Large intestine (tissue), 3 donors: ENCODE data around the gene ZBTB22. TPM values are rescaled to one million over a fixed set of nuclear protein-coding genes. Genes with fewer than 3 reads are reported as not detected.
"Not testable (repeated sequence)": the region's sequence is repeated elsewhere in the genome, so short reads cannot be mapped to it uniquely, and the experiment has no call there.

Experiments
- DNase-seq, 2 donors: peaks; one replicate each; pipeline versions ENCODE4 v3.0.0 to v3.0.0-alpha.2; 2013
- H3K27ac ChIP-seq: one replicate; pipeline ENCODE4 v1.5.1; 2013; ENCODE audit warnings: low read length
- H3K27me3 ChIP-seq: 2 replicates; pipeline ENCODE4 v1.6.1; 2013; ENCODE audit warnings: low read length; ENCODE audit not compliant: control insufficient read depth, insufficient read depth
- H3K36me3 ChIP-seq: 2 replicates; pipeline ENCODE4 v1.6.1; 2013; ENCODE audit warnings: low read length; ENCODE audit not compliant: control insufficient read depth, insufficient read depth
- H3K4me1 ChIP-seq: one replicate; pipeline ENCODE4 v1.6.1; 2013; ENCODE audit warnings: low read length; ENCODE audit not compliant: control insufficient read depth, insufficient read depth
- H3K4me3 ChIP-seq: one replicate; pipeline ENCODE4 v1.5.1; 2013; ENCODE audit warnings: low read length
- H3K9me3 ChIP-seq: one replicate; pipeline ENCODE4 v1.6.1; 2013; ENCODE audit warnings: mild to moderate bottlenecking, low read depth, low read length, moderate library complexity; ENCODE audit not compliant: control insufficient read depth
- WGBS: methylation state at CpG from one replicate; pipeline ENCODE4 v1.1.5; 2013; ENCODE audit warnings: low lambda C conversion rate; ENCODE audit not compliant: insufficient coverage; 5-methylcytosine and 5-hydroxymethylcytosine counted together
- polyA plus RNA-seq: library from polyadenylated mRNA; unstranded; fragments of 120-200 nt; gene quantifications from one replicate; pipeline ENCODE4 v1.2.1, GENCODE V29; 2013

ZBTB22 gene
- polyA plus RNA-seq, 1 donor = 16.7 TPM

GRCh38 chr6:33278810-33279209 is 38.7 kb downstream of the ZBTB22 start:
- H3K4me3 ChIP-seq = no peak overlapping the region
- peaks cover 30% of the 10 kb centered on the region for H3K4me1 ChIP-seq
- H3K27me3 ChIP-seq = no peaks in the 10 kb centered on the region
- H3K27ac ChIP-seq = no peak overlapping the region
- no peak for DNase-seq
- peaks cover 69% of the 10 kb centered on the region for H3K36me3 ChIP-seq
- no peaks in the 10 kb centered on the region for H3K9me3 ChIP-seq
- no CpG with 5 or more reads among the region's 3 CpGs for WGBS

- no peak overlapping the region for H3K4me3 ChIP-seq
- no CpG with 5 or more reads among the region's 9 CpGs for WGBS
- H3K4me1 ChIP-seq = peaks cover 33% of the 10 kb centered on the region
- H3K36me3 ChIP-seq = peaks cover 68% of the 10 kb centered on the region
- H3K9me3 ChIP-seq = no peaks in the 10 kb centered on the region
- no peak overlapping the region for H3K27ac ChIP-seq
- DNase-seq = no peak
- no peaks in the 10 kb centered on the region for H3K27me3 ChIP-seq
Measured at GRCh38 chr6:33278392-33278741, 39.2 kb downstream of the ZBTB22 start.

- no peak for DNase-seq
- H3K36me3 ChIP-seq = peaks cover 64% of the 10 kb centered on the region
- H3K27me3 ChIP-seq = no peaks in the 10 kb centered on the region
- peaks cover 33% of the 10 kb centered on the region for H3K4me1 ChIP-seq
- no peaks in the 10 kb centered on the region for H3K9me3 ChIP-seq
- H3K27ac ChIP-seq = peak overlapping the region; percentile 82
- peak overlapping the region; percentile 74 for H3K4me3 ChIP-seq
- no CpG with 5 or more reads among the region's 39 CpGs for WGBS
Measured at GRCh38 chr6:33277663-33278391, 39.7 kb downstream of the ZBTB22 start.

- H3K36me3 ChIP-seq = peaks cover 59% of the 10 kb centered on the region
- H3K27me3 ChIP-seq = no peaks in the 10 kb centered on the region
- H3K4me1 ChIP-seq = peaks cover 33% of the 10 kb centered on the region
- H3K4me3 ChIP-seq = peak within 1 kb of the TSS; percentile 74
- WGBS = no CpG with 5 or more reads among the region's 80 CpGs
- peak within 1 kb of the TSS; percentile 82 for H3K27ac ChIP-seq
- DNase-seq = peak; percentile 67 to 84
- no peaks in the 10 kb centered on the region for H3K9me3 ChIP-seq
Measured at GRCh38 chr6:33276864-33277662, 40.5 kb downstream of the ZBTB22 start, which contains the start of gene B3GALT4. B3GALT4 (plus strand) TSS chr6:33277123; CDS start chr6:33277420, 297 bp downstream.

- Histone ChIP-seq H3K36me3 (peaks cover 59% of the 10 kb centered on the region), H3K4me1 (peaks cover 33% of the 10 kb centered on the region), H3K4me3 (peak overlapping the region; percentile 74), H3K9me3 (no peaks in the 10 kb centered on the region), H3K27me3 (no peaks in the 10 kb centered on the region), H3K27ac (peak overlapping the region; percentile 82)
- no peak for DNase-seq
Measured at GRCh38 chr6:33276581-33276863, 41.0 kb downstream of the ZBTB22 start.

GRCh38 chr6:33275795-33276580 is 41.6 kb downstream of the ZBTB22 start:
- Histone ChIP-seq H3K27ac (peak overlapping the region; percentile 82), H3K4me3 (peak overlapping the region; percentile 74), H3K36me3 (peaks cover 55% of the 10 kb centered on the region), H3K4me1 (peaks cover 33% of the 10 kb centered on the region)
- WGBS = 60% methylated on average over 1 of the region's 16 CpGs
- H3K9me3 ChIP-seq, H3K27me3 ChIP-seq, DNase-seq: not testable (repeated sequence)

- Histone ChIP-seq H3K27me3 (no peaks in the 10 kb centered on the region), H3K4me1 (peaks cover 30% of the 10 kb centered on the region), H3K4me3 (peak overlapping the region; percentile 8), H3K9me3 (no peaks in the 10 kb centered on the region), H3K27ac (no peak overlapping the region), H3K36me3 (peaks cover 43% of the 10 kb centered on the region)
- no peak for DNase-seq
- WGBS = 74% methylated on average over 4 of the region's 14 CpGs
Measured at GRCh38 chr6:33273924-33274902, 43.3 kb downstream of the ZBTB22 start.

GRCh38 chr6:33273129-33273923 is 44.2 kb downstream of the ZBTB22 start:
- peaks cover 43% of the 10 kb centered on the region for H3K36me3 ChIP-seq
- no peaks in the 10 kb centered on the region for H3K9me3 ChIP-seq
- H3K27me3 ChIP-seq = no peaks in the 10 kb centered on the region
- DNase-seq = no peak
- peaks cover 30% of the 10 kb centered on the region for H3K4me1 ChIP-seq
- H3K4me3 ChIP-seq = peak overlapping the region; percentile 86
- WGBS = 57% methylated on average over 3 of the region's 11 CpGs
- H3K27ac ChIP-seq = no peak overlapping the region
